ENCODE results near the gene FBXW4. TPM values are rescaled to one million over a fixed set of nuclear protein-coding genes. Genes with fewer than 3 reads are reported as not detected.

Gene FBXW4
- total and polyA plus RNA-seq, 2 of the 8 experiments (the other 6 are each of a cell fraction or from before 2014, with no cell fraction given), result 29.0 to 32.8 TPM

GRCh38 chr10:101720606-101721230 lies 25.7 kb upstream of the FBXW4 start (continued):
- TF ChIP-seq GABPA (IDR thresholded peaks at IDR 0.05; ENCODE audit: borderline replicate concordance, insufficient read depth, low read length), result no peak

Measured in H1 (cell line).